ENCODE results near the gene CACNA2D3.

DNA sequence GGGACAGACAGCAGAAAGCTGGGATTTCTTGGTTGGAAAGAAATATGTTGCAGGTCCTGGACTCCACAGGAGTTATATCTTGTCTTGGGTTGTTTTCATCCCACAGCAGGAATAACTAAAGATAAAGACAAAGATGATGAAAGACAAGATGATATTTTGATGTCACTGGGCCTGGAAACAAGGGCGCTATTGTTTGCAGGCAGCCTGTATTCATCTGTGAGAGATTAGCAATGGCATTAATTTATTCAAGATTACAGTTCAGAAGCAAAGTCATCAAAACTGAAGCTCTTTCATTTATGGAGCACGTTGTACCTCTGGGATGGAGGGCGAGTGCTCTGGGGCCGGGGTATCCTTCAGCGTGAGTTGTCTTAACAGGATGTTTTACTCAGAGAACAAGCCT is 591.7 kb downstream of the CACNA2D3 start:
- TF ChIP-seq, protein P1, sequence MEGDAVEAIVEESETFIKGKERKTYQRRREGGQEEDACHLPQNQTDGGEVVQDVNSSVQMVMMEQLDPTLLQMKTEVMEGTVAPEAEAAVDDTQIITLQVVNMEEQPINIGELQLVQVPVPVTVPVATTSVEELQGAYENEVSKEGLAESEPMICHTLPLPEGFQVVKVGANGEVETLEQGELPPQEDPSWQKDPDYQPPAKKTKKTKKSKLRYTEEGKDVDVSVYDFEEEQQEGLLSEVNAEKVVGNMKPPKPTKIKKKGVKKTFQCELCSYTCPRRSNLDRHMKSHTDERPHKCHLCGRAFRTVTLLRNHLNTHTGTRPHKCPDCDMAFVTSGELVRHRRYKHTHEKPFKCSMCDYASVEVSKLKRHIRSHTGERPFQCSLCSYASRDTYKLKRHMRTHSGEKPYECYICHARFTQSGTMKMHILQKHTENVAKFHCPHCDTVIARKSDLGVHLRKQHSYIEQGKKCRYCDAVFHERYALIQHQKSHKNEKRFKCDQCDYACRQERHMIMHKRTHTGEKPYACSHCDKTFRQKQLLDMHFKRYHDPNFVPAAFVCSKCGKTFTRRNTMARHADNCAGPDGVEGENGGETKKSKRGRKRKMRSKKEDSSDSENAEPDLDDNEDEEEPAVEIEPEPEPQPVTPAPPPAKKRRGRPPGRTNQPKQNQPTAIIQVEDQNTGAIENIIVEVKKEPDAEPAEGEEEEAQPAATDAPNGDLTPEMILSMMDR (conservative IDR thresholded peaks at IDR 0.05; ENCODE audit: low read length) = no peak
- TF ChIP-seq EZH2phosphoT487 (IDR thresholded peaks at IDR 0.05; ENCODE audit: borderline replicate concordance, low read depth, low read length) = no peak
